Measurements from ENCODE around the gene TPK1.
A peak's percentile ranks its signal among the peaks of the same experiment; 100 is the strongest.
"Not testable (repeated sequence)": the region's sequence is repeated elsewhere in the genome, so short reads cannot be mapped to it uniquely, and the experiment has no call there.

The TPK1 gene

DNA sequence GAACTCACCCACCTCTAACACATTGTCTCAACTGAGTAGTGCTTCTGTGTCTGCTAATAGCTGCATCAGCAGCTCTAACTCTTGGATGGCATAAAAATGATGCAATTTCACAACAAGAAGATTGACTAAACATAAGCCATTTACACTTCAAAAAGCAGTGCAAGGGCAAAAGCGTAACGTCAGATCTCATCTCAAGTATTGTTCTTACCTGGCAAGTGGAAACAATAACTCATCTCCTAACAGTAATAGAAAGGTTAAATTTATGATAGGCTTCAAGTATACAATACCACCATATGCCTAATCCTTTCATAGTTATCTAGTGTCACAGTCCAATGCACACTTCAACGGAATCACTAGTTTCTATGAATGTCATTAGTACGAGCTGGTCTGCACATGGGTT is 14.8 kb downstream of the TPK1 start:
- DNase-seq: peak; percentile 10 to 16

DNA sequence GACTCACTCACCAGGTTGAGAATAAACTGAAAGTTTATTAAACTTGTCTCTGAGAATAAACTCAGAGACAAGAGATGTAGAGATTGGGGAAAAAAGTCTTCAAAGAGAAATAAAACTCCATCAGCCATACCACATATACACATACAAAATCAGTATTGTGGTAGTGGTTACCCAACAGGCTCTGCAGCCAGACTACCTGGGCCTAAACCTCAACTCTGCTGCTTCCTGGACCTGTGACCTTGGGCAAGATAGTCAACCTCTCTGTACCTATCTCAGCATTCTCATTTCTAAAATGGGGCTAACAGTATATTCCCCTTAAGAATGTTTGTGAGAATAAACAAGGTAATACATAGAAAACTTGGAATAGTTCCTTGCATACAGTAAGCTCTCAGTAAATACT is 15.3 kb downstream of the TPK1 start:
- no peak for DNase-seq

DNA sequence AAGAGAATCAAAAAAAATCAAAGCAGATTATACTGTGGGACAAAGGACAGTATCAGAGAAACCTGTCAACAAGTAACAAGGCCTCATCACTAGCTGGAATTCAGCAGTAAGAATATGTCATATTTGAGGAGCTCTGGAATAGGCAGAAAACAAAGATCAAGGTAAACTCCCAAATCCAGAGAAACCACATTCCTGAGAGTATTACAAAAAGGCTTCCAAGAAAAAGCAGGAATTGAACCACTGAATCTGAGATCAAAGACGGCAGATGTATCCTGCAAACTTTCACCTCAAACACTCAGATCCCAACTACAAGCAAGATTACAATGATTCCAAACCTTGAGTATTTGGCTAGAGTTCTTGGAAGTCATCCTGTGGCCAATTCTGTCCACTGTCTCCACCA is 16.3 kb downstream of the TPK1 start:
- no peak for DNase-seq

DNA sequence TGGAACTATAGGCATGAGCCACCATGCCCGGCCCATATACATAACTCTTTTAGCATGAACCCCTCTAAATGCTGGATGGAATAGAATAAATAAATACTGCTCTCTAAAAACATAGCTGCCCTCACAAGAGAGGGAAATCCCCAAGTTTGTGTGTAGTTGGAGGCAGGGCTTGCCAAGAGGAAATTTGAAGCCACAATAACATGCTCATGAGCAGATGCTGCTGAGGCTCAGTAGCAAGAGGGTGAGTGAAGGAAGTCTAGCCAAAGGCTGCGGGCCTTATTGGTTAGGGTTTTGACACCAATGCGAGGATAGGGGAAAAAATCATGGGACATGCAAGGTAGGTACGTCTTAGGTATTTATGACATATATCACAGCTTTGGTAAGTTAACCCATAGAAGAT is 17.3 kb downstream of the TPK1 start:
- no peak for DNase-seq

DNA sequence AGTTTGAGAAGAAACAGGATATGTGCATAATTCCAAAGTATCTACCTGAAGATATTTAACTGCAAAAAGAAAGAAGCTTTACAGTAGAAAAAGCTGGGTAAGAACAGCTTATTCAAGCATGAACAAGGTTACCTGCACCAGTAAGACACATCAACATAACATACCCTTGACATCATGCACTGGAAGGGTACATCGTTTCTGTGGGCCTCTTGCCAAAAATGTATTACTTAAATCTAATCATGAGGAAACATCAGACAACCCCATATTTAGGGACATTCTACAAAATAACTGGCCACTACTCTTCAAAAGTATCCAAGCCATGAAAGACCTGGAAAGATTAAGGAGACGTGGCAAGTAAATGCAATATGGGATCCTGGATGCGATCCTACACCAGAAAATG is 18.9 kb downstream of the TPK1 start:
- DNase-seq: no peak

DNA sequence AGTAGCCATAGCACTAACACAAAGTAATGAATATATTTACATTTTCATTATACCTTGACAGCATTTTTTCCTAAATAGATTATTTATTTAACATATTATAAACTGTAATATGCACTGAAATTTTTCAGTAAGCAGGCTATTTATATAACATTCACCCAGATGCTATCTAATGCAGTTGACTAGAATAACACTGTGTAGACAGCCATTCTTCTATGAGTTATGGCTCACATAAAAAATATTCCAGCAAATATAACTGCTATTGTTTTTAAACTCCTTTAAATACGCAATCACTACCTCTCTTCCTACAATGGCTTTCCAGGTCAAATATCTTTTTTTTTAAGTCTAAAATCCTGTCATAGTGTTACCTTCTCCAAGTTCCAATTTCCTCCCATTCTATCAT is 21.6 kb downstream of the TPK1 start:
- DNase-seq: no peak

DNA sequence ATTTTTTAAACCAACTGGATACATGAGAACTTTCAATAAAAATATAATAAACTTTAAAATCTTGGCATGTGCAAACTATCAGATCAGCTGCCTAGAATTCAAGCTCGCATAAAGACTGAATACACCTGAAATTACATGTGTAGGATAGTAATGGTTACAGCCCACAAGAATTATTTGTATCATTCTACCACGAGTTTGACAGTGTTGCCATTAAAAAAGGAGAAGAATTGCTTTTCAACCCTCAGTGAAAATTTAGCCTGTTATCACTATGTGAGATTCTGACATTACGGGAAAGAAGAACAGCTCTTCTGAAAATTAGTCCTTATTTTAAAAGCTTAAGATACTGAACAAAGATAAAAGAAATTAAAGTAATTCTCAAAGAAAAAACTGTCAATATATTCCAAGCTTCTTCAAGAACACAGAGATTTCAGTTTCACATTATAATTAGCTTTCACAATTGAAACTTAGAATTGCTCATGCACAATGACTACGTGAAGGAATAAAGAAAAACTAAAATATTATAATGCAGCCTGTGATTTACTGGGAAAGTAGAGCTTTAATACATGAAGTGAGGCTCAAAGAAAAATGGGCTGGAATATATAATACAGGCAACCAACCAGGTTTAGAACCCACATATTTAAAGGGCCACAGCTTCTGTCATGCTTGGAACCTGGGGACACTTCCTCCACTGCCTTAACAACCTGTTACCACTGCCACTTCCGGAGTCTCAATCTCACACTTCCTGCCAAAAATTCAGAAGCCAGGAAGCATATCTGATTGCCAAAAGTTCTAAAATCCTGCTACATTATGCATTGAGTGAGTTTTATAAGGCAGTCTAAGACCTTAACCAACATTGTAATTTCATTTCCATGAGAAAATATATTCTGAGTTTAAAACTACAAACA is 23.2 kb downstream of the TPK1 start:
- no peak for DNase-seq

DNA sequence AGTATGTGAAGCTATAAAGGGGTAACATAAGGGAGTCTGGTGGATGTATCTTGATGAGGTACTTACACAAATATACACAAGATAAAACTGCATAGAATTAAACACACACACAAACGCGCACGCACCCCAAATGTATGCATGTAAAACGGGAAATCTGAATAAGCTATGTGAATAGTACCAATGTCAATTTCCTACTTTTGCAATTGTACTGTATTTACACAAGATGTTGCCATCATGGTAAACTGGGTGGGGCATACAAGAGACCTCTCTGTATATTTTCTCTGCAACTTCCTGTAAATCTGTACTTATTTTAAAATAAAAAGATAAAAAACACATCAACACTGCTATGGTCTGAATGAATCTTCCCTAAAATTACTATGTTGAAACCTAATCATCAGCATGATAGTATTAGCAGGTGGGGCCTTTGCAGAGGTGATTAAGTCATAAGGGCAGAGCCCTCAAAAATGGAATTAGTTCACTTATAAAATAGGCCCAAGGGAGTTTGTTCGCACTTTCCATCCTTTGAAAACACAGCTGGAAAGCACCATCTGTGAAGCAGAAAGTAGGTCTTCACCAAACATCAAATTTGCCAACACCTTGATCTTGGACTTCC is 30.1 kb downstream of the TPK1 start:
- DNase-seq: no peak

DNA sequence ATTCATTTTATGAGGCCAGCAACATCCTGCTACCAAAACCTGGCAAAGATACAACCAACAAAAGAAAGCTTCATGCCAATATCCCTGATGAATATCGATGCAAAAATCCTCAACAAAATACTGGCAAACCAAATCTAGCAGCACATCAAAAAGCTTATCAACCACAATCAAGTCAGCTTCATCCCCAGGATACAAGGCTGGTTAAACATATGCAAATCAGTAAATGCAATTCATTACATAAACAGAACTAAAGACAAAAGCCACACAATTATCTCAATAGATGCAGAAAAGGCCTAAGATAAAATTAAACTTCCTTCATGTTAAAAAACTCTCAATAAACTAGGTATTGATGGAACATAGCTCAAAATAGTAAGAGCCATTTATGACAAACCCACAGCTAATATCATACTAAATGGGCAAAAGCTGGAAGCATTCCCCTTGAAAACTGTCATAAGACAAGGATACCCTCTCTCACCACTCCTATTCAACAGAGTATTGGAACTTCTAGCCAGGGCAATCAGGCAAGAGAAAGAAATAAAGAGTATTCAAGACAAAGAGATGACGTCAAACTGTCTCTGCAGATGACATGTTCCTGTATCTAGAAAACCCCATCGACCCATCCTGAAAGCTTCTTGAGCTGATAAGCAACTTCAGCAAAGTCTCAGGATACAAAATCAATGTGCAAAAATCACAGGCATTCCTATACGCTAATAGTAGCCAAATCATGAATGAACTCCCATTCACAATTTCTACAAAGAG is 35.0 kb downstream of the TPK1 start:
- not testable (repeated sequence) for DNase-seq

DNA sequence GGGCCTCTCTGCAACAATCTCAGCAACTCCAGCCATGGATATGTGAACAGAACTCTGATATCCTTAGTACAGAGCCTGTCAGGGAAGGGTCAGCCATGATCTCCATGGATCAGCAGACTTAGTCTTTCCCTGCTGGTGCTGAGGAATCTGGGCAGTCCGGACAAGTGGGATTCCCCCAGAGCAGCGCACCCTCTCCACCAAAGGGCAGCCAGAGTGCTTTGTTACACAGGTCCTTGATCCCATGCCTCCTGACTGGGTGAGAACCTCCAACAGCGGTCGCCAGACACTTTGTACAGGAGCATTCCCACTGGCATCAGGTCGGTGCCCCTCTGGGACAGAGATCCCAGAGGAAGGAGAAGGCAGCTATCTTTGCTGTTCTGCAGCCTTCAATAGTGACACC is 38.9 kb downstream of the TPK1 start:
- no peak for DNase-seq

DNA sequence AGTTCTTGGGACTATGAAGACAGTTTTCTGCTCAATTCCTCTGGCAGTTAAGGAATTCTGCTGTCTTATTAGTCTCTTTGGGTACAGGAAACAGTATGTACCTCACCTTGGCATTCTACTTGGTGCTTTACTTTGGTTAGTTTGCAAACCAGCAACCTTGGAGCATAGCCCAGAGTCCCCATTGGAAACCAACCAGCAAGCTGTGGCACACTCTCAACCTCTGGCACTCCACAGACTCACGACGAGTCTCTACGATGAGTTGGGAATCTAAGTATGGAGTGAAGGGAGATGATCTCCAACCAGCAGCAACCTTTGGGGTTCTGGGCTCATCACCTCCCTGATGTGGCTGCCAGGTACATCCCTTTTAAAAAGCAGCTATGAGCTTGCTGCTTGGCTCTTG is 43.8 kb downstream of the TPK1 start:
- DNase-seq: no peak

DNA sequence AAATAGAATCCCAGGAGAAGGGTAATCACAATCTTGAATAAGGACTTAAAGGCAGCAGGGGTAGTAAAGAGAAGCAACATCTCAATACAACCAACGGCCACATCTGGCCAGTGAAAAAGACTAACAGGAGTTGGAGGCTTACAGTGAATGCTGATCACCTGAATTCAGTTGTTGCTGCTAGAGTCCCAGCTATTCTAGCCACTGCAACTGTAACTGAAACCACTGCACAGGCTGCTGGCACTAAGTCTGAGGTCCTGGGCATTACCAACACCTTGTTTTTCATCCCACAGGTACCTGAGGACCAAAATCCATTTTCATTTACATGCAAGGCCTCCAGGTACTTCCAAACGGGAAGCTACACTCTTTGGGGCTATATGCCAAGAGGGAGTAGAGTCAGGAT is 44.4 kb downstream of the TPK1 start:
- DNase-seq: no peak

DNA sequence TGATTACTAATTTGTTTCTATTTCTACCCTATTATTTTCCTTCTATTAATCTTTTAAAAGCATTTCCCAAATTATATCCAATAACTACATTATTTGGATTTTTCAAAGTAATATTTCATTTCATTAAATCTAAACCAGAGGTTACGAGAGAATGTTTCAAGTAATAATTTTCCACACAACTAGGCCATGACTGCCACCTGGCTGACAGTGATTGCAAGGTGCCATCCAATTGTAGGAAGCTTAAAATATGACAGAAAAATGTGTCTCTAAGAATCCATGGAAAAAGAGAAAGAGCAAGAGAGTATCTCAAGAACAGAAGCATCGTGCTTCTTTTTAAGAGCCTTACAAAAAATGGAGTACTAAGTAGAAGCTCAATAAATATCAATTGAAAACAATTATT is 48.7 kb downstream of the TPK1 start:
- DNase-seq: no peak

DNA sequence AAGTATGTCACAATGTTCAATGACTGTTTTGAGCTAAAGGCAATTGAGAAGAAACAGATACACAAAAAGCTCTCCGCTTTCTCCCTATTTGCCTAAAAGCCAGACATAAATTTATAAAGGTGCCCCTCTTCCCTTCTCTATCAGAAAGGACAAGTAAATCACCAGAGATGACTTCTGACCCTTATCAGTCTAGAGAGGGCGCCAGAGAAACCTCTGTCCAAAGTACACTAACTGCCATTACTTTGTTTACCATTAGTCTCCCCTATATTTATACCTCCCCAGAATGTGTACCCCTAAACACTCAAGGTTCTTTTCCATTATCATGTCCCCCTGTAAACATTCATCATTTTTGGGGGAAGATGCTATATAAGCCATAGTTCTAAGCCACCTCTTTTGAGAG is 49.3 kb downstream of the TPK1 start:
- no peak for DNase-seq

DNA sequence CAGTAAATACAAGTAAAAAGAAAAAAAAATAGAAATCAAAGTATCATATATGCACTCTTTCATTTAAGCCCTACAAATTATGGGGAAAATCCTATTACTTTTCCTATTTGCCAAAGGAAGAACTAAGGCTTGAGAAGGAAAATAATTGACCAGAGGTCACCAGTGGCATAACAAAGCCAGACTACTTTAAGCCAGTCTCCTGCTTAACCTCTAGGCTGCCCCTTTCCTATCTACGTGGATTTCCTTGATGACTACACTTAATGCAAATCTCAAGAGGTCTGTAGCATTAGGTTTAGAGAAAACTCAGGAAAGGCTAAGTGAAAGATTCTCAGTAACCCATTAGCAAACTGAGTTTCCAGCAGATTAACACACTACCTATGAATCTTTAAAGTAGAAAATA is 49.8 kb downstream of the TPK1 start:
- DNase-seq: no peak

DNA sequence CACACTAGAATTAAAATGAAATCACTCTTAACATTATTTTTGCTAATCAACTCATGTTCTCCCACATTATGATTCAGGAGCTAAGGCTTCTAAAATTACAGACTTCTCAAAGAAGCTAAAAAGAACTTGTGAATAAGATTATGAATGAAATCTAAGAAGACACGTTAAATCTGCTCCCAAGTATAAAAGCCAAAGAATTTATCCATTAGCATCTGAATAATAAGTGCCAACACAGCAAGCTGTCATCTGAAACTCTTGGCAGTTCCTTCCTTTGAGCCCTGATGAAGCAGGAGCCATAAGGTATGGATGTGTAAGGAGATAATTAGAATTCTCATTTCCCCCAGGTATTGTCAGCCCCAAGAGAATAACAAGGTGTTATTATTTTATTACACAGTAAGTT is 50.3 kb downstream of the TPK1 start:
- DNase-seq: no peak

DNA sequence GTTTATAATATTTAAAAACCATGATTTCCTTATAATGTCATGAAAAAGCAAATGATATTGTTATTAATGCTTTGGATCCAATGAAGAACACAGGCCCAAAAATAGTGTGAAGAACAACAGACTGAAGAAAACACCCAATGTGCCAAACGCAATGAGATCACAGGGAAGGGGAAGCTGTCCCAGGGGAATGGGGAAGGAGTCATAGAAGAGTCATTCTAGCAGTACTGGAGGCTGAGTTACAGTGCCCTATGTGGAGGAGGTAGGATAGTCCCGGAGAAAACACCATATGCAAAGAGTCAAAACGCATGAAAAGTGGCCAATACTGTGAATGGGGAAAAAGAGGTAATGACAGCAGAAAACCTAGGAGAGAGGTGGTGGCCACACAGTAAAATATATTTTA is 50.9 kb downstream of the TPK1 start:
- DNase-seq: no peak

DNA sequence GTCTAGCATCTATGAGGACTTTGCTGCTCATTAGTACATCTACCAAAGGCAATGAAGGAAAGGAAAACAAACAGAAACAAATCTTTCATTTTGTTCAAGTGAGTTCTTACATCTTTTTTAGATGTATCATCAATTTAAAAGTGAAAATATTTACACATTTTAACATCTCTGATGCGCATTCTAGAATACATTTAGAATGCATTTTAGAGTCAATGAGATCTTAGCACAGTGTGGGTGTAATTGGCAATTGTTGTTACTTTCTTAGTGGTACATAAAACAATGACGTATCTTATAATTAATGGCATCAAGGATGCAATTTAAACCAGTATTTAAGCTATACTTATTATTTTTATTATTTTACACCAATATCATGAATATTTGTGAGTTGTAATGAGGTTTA is 51.4 kb downstream of the TPK1 start:
- DNase-seq: no peak

DNA sequence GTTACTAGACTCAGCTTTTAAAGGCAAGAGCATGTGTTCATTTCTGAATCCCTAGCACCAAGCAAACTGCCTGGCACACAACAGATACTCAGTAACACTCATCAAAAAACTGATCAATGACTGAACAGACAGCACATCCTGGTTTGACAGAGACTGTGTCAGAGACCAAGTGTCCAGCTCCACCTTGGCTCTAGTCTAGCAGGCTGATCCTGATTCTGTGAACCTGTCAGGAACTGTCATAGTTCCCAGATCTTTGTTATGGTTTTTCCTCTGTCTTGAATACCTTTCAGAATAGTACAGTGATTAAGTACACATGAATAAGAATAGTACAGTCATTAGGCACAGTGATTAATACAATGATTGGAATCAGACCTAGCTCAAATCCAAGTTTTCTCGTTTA is 53.0 kb downstream of the TPK1 start:
- DNase-seq: no peak

DNA sequence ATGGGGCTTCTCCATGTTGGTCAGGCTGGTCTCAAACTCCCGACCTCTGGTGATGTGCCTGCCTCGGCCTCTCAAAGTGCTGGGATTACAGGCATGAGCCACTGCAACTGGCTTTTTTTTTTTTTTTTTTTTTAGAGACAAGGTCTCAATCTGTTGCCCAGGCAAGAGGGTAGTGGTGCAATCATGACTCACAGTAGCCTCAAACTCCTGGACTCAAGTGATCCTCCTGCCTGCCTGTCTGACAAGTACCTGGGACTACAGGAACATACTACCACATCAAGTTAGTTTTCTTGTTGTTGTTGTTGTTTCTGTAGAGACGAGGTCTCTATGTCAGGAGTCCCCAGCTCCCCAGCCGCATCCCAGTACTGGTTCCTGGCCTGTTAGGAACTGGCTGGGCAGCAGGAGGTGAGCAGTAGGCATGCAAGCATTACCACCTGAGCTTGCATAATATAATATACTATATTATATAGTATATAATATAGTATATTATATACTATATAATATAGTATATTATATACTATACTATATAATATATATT is 55.7 kb downstream of the TPK1 start:
- no peak for DNase-seq

DNA sequence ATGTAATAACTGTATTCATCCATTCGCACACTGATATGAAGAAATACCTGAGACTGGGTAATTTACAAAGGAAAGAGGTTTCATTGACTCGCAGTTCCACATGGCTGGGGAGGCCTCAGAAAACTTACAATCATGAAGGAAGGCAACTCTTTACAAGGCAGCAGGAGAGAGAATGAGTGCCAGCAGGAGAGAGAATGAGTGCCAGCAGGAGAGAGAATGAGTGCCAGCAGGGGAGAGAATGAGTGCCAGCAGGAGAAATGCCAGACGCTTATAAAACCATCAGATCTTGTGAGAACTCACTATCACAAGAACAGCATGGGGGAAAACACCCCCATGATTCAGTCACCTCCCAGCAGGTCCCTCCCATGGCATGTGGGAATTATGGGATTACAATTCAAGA is 58.0 kb downstream of the TPK1 start:
- not testable (repeated sequence) for DNase-seq

DNA sequence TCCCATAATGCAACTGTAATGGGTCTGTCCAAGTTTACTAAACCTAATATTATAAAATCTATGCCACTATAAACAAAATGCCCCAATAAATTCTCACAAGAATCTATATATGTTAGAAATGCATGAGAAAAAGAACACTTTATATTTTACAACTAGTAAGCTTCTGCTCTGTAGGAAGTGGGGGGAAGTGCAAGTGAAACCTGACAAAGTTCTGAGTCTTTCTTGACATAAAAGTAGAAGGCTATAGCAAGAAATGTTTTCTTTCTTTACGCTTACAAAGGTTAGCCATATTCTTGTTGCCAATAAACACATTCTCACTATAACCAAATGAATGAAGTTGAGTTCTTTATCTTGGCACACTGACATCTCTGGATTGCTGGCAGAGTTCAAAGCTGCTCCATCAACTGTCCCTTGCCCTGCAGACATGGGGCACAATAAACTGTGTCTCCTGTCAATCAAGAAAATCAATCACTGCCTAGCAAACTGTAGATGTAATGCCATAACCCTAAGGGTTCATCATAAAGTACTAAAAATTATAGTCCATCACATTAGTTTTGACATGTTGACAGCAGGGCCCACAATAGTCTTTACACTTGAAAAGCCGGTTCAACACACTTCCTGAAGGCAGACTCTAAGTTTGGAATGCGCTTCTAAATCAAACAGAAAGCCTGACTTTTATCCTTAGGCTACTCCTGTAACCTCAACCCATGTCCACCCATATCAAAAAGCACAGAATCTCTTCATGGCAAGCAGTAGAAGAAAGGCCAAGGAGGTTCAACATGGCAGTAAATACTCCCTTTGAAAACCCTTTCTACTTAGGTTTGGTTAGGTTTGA is 58.6 kb downstream of the TPK1 start:
- no peak for DNase-seq

DNA sequence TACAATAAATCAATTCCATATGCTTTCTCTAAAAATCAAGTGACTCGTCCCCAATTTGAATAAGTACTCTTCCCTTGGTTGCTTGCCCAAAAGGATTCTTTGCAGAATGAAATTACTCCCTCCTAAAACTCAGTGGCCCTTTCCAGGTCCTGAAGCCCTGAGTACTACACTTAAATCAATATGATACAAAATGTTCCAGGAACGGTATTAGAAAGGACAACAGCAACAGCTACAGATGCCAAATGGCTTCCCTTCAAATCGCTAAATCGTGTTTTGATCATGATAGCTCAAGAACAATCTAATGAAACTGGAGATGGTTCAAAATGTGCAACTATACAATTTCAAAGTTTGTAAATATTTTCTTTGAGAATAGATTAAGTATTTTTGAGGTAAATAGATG is 59.4 kb downstream of the TPK1 start:
- no peak for DNase-seq

All from SHP77 (cell line).